Activated T-cell treated with anti-CD3 and anti-CD28 coated beads, Interleukin-2, amount 50 U/mL, for 1 hour (primary cell): ENCODE results near the gene OXT.

ENCODE experiments used
- DNase-seq: peaks from one replicate; pipeline ENCODE4 v3.0.0-alpha.2; 2020

Gene OXT

DNA sequence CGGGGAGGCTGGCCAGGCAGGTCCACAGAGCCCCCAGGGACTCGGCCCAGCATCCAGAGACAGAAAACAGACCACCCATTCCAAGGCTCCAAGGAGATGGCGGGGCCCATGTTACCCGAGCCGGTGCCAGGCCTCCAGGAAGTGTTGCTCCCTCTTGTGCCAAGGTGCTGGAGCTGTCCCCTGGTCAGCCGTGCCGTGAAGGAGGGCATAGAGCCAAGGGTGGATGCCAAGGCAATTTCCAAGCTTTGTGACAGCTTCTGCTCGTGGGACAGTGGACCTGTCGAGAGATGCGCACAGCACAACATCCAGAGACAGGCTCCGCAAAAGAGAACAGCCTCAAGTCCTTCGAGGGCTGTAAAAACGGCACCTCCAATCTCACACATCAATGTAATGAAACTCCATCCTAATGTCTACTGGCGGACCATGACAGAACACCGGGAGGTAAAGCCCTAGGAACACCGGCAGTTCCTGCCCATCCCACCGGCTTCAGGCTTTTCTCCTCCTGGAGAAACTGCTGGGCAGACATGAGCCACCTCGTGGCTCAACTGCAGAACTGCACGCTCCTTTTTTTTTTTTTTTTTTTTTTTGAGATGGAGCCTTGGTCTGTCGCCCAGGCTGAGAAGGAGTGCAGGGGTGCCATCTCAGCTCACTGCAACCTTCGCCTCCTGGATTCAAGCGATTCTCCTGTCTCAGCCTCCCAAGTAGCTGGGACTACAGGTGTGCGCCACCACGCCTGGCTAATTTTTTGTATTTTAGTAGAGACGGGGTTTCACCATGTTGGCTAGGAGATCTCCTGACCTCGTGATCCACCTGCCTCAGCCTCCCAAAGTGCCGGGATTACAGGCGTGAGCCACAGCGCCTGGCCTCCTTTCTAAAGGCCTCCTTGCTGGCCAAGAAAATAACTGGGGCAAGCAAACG lies 44.0 kb downstream of the OXT start:
- DNase-seq, result peak; percentile 58

DNA sequence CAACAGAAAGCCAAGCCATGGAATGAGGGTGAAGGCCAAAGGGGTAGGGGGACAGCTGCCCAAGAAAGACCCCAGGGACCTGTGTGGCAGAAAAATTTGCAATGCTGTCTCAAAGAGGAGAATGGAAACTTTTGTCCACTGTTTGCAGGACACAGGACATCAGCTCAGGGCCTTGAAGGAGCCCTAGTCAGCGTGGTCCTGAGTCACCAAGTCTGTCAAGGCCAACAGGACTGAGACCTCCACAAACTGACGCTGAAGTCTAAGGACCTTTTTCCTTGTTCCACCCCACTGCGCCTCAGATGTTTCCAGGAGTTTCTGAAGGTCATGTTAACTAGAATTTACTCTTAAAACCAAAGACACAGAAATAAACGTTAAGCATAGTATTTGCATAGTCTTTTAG lies 44.9 kb downstream of the OXT start:
- DNase-seq, result no peak

DNA sequence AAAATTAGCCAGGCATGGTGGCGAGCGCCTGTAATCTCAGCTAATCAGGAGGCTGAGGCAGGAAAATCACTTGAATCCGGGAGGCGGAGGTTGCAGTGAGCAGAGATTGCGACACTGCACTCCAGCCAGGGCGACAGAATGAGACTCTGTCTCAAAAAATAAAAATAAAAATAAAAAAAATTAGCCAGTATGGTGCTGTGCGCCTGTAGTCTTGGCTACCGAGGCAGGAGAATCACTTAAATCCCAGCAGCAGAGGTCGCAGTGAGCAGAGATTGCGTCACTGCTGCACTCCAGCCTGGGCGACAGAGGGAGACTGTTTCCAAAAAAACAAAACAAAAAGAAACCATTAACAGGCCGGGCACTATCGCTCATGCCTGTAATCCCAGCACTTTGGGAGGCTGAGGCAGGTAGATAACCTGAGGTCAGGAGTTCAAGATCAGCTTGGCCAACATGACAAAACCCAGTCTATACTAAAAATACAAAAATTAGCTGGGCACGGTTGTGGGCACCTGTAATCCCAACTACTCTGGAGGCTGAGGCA lies 46.5 kb downstream of the OXT start:
- peak; percentile 55 for DNase-seq

DNA sequence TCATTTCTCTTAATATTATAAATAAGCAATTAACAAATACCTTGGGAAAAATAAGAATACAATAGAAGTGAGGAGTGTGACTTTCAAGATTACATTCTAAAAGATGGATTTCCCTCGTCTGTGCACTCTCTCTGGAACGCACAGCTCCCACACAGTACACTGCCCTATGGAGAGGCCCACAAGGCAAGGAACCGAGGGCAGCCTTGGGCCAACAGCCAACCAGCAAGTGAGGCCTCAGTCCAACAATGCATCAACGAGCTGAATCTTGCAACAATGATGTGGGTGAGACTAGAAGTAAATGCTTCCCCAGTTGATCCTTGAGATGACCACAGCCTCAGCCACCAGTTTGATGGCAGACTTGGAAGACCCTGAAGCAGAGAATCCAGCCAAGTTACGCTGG lies 47.6 kb downstream of the OXT start:
- no peak for DNase-seq

DNA sequence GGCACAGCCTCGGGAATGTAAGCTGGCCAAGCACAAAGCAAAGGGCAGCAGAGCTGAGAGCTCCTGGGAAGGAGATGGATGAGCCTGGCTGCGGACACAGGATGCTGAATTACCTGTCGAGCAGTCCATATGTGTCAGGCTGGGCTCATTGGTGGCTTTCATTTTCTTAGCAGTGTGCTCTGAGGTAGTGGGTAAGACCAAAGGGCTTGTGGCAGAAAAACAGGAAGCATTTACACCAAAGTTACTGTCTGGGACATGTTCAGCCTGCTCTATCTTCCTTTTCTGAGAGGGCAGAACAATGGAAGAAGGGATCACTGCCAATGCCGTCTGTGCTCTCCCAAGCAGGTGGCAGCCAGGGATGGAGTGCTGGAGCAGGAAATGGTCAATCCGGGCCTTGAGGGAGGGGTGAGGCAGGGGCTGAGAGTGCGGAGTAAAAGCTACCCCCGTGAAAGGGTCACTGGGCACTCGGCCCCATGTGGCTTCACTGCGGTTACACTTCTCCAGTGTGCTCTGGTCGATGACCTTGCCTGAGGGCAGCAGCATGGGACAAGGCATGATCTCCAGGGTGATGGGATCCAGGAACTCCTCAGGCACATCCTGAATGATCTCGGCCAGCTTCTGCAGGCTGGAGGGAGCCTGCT lies 50.0 kb downstream of the OXT start:
- peak; percentile 43 for DNase-seq
